WTC11 (cell line): Measurements from ENCODE around the gene MTHFD1L.

Experiments
- TP53 ChIP-seq: sonication (generic); formaldehyde crosslinking; IDR thresholded peaks from 2 replicates; pipeline ENCODE4 v1.8.1; 2023; ENCODE audit warnings: mild to moderate bottlenecking, missing genetic modification reagents
- TF ChIP-seq, protein P1 (sequence below): sonication (generic); formaldehyde crosslinking; IDR thresholded peaks from 2 replicates; pipeline ENCODE4 v1.8.0; 2022; ENCODE audit warnings: missing genetic modification reagents
- TF ChIP-seq, protein P2 (sequence below): fragments of 200-600 bp; IDR thresholded peaks from 2 replicates; pipeline ENCODE4 v1.8.0; 2022; ENCODE audit warnings: antibody characterized with exemption
- TF ChIP-seq, protein P3 (sequence below): fragments of 250-450 bp; sonication (Bioruptor Pico); IDR thresholded peaks from 2 replicates; pipeline ENCODE4 v2.1.2; 2022; ENCODE audit warnings: mild to moderate bottlenecking, moderate library complexity

GRCh38 chr6:151063842-151064647, 198.5 kb downstream of the MTHFD1L start:
- TF ChIP-seq, protein P1, sequence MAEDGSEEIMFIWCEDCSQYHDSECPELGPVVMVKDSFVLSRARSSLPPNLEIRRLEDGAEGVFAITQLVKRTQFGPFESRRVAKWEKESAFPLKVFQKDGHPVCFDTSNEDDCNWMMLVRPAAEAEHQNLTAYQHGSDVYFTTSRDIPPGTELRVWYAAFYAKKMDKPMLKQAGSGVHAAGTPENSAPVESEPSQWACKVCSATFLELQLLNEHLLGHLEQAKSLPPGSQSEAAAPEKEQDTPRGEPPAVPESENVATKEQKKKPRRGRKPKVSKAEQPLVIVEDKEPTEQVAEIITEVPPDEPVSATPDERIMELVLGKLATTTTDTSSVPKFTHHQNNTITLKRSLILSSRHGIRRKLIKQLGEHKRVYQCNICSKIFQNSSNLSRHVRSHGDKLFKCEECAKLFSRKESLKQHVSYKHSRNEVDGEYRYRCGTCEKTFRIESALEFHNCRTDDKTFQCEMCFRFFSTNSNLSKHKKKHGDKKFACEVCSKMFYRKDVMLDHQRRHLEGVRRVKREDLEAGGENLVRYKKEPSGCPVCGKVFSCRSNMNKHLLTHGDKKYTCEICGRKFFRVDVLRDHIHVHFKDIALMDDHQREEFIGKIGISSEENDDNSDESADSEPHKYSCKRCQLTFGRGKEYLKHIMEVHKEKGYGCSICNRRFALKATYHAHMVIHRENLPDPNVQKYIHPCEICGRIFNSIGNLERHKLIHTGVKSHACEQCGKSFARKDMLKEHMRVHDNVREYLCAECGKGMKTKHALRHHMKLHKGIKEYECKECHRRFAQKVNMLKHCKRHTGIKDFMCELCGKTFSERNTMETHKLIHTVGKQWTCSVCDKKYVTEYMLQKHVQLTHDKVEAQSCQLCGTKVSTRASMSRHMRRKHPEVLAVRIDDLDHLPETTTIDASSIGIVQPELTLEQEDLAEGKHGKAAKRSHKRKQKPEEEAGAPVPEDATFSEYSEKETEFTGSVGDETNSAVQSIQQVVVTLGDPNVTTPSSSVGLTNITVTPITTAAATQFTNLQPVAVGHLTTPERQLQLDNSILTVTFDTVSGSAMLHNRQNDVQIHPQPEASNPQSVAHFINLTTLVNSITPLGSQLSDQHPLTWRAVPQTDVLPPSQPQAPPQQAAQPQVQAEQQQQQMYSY, result no peak
- TF ChIP-seq, protein P2, sequence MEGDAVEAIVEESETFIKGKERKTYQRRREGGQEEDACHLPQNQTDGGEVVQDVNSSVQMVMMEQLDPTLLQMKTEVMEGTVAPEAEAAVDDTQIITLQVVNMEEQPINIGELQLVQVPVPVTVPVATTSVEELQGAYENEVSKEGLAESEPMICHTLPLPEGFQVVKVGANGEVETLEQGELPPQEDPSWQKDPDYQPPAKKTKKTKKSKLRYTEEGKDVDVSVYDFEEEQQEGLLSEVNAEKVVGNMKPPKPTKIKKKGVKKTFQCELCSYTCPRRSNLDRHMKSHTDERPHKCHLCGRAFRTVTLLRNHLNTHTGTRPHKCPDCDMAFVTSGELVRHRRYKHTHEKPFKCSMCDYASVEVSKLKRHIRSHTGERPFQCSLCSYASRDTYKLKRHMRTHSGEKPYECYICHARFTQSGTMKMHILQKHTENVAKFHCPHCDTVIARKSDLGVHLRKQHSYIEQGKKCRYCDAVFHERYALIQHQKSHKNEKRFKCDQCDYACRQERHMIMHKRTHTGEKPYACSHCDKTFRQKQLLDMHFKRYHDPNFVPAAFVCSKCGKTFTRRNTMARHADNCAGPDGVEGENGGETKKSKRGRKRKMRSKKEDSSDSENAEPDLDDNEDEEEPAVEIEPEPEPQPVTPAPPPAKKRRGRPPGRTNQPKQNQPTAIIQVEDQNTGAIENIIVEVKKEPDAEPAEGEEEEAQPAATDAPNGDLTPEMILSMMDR, result no peak
- no peak for TF ChIP-seq TP53
- TF ChIP-seq, protein P3, sequence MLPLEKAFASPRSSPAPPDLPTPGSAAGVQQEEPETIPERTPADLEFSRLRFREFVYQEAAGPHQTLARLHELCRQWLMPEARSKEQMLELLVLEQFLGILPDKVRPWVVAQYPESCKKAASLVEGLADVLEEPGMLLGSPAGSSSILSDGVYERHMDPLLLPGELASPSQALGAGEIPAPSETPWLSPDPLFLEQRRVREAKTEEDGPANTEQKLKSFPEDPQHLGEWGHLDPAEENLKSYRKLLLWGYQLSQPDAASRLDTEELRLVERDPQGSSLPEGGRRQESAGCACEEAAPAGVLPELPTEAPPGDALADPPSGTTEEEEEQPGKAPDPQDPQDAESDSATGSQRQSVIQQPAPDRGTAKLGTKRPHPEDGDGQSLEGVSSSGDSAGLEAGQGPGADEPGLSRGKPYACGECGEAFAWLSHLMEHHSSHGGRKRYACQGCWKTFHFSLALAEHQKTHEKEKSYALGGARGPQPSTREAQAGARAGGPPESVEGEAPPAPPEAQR (CRISPR knock-in tag), result no peak
